IMR-90 (cell line): ENCODE data around the gene ADCY2. TPM values are rescaled to one million over a fixed set of nuclear protein-coding genes. Genes with fewer than 3 reads are reported as not detected.

Experiments used
- ATAC-seq: fragments of 200-7000 bp; cut with Tn5 transposase; 2 replicates; pipeline ENCODE4 v1.9.1; 2020; ENCODE audit warnings: low read depth, mild to moderate bottlenecking, moderate library complexity
- BruUV-seq: library from RNA; stranded (reverse); fragments of 400-500 nt; replicated peaks from 2 replicates; lab custom pipeline; 2021; lab: Mats Ljungman, UMichigan
- CTCF ChIA-PET: fragments of 300-600 bp; formaldehyde crosslinking; extraction: SDS; loops from one replicate; lab custom pipeline; 2021; ENCODE audit warnings: antibody characterized with exemption; lab: Yijun Ruan, JAX
- POLR2A ChIA-PET: fragments of 300-600 bp; sonication (Branson Sonifier 250); formaldehyde crosslinking; loops from one replicate; lab custom pipeline; 2022; ENCODE audit warnings: antibody characterized with exemption; ENCODE audit not compliant: unreplicated experiment; lab: Charles Lee
- DNase-seq: peaks from one replicate; pipeline ENCODE4 v3.0.0; 2013
- H2AFZ ChIP-seq: replicated peaks from 2 replicates; pipeline ENCODE3; 2013; ENCODE audit warnings: low read length, mild to moderate bottlenecking; ENCODE audit not compliant: poor library complexity
- H2AK5ac ChIP-seq: 2 replicates; pipeline ENCODE4 v1.6.1; 2013; ENCODE audit warnings: low read depth, low read length, inconsistent platforms
- H2AK9ac ChIP-seq: replicated peaks from 2 replicates; pipeline ENCODE3; 2013; ENCODE audit warnings: mild to moderate bottlenecking, low read depth, low read length, moderate library complexity; ENCODE audit not compliant: poor library complexity
- H2BK120ac ChIP-seq: 2 replicates; pipeline ENCODE4 v1.6.1; 2013; ENCODE audit warnings: low read depth, low read length, inconsistent platforms
- H2BK15ac ChIP-seq: 3 replicates; pipeline ENCODE4 v1.6.1; 2013; ENCODE audit warnings: low read depth, low read length, inconsistent platforms
- H2BK20ac ChIP-seq: 2 replicates; pipeline ENCODE4 v1.6.1; 2013; ENCODE audit warnings: low read depth, mild to moderate bottlenecking, inconsistent platforms, low read length, moderate library complexity
- H2BK5ac ChIP-seq: 2 replicates; pipeline ENCODE4 v1.6.1; 2013; ENCODE audit warnings: mild to moderate bottlenecking, low read depth, low read length, inconsistent platforms; ENCODE audit not compliant: poor library complexity, severe bottlenecking
- H3K14ac ChIP-seq: replicated peaks from 2 replicates; pipeline ENCODE4 v1.6.1; 2013; ENCODE audit warnings: low read depth, low read length, inconsistent platforms
- H3K18ac ChIP-seq: 2 replicates; pipeline ENCODE4 v1.6.1; 2013; ENCODE audit warnings: low read depth, low read length, control low read depth
- H3K23ac ChIP-seq: 2 replicates; pipeline ENCODE4 v1.6.1; 2013; ENCODE audit warnings: low read depth, low read length, inconsistent platforms
- H3K27ac ChIP-seq: 2 replicates; pipeline ENCODE4 v1.5.1; 2013; ENCODE audit warnings: mild to moderate bottlenecking, control low read depth, low read length; ENCODE audit not compliant: insufficient read depth
- H3K27me3 ChIP-seq: 2 replicates; pipeline ENCODE4 v1.6.1; 2013; ENCODE audit warnings: low read length; ENCODE audit not compliant: control insufficient read depth, insufficient read depth
- H3K36me3 ChIP-seq: 2 replicates; pipeline ENCODE4 v1.6.1; 2013; ENCODE audit warnings: low read length, mixed read lengths; ENCODE audit not compliant: control insufficient read depth, insufficient read depth
- H3K4ac ChIP-seq: 2 replicates; pipeline ENCODE4 v1.6.1; 2013; ENCODE audit warnings: low read depth, low read length, inconsistent platforms
- H3K4me1 ChIP-seq: 2 replicates; pipeline ENCODE4 v1.6.1; 2013; ENCODE audit warnings: low read length, mixed read lengths; ENCODE audit not compliant: control insufficient read depth, insufficient read depth
- H3K4me2 ChIP-seq: 2 replicates; pipeline ENCODE4 v1.6.1; 2013; ENCODE audit warnings: low read depth, mild to moderate bottlenecking, control low read depth, low read length, moderate library complexity
- H3K4me3 ChIP-seq: 2 replicates; pipeline ENCODE4 v1.5.1; 2013; ENCODE audit warnings: low read depth, mild to moderate bottlenecking, control low read depth, low read length, moderate library complexity; ENCODE audit not compliant: insufficient read depth
- H3K56ac ChIP-seq: 2 replicates; pipeline ENCODE4 v1.6.1; 2013; ENCODE audit warnings: low read length, inconsistent platforms; ENCODE audit not compliant: insufficient read depth; ENCODE audit errors: extremely low read depth
- H3K79me1 ChIP-seq, 2 experiments: 2 replicates each; pipeline ENCODE4 v1.6.1; 2013; ENCODE audit warnings: low read length in 2 of 2, inconsistent platforms in 1 of 2, low read depth in 1 of 2
- H3K9ac ChIP-seq: 2 replicates; pipeline ENCODE4 v1.6.1; 2013; ENCODE audit warnings: low read depth, low read length, control low read depth
- H3K9me1 ChIP-seq: 2 replicates; pipeline ENCODE4 v1.6.1; 2013; ENCODE audit warnings: low read length, inconsistent platforms; ENCODE audit not compliant: insufficient read depth
- H3K9me3 ChIP-seq: 2 replicates; pipeline ENCODE4 v1.6.1; 2013; ENCODE audit warnings: low read length; ENCODE audit not compliant: control insufficient read depth, insufficient read depth
- H4K20me1 ChIP-seq: 2 replicates; pipeline ENCODE4 v1.6.1; 2013; ENCODE audit warnings: low read length, inconsistent platforms; ENCODE audit not compliant: insufficient read depth
- H4K5ac ChIP-seq: 2 replicates; pipeline ENCODE4 v1.6.1; 2013; ENCODE audit warnings: mild to moderate bottlenecking, low read depth, low read length, control low read depth
- H4K8ac ChIP-seq, 2 experiments: 2 replicates each; pipeline ENCODE4 v1.6.1; 2013; ENCODE audit warnings: low read depth in 2 of 2, low read length in 2 of 2, control low read depth in 1 of 2, inconsistent platforms in 1 of 2
- H4K91ac ChIP-seq: 2 replicates; pipeline ENCODE4 v1.6.1; 2013; ENCODE audit warnings: low read depth, low read length, inconsistent platforms; ENCODE audit not compliant: insufficient read depth
- ELK1 ChIP-seq: fragments of 150-350 bp; IDR thresholded peaks from 2 replicates; pipeline ENCODE4 v1.6.1; 2016; ENCODE audit warnings: low read depth, mild to moderate bottlenecking, low read length, moderate library complexity, borderline replicate concordance
- MAFK ChIP-seq: IDR thresholded peaks from 2 replicates; pipeline ENCODE4 v1.6.1; 2012; ENCODE audit warnings: low read depth, low read length, improper control_type of control experiment
- WGBS, 2 experiments: methylation state at CpG; one replicate each; pipeline versions ENCODE4 v1.1.5 to v1.1.7; 2013; ENCODE audit warnings: missing lambda C conversion rate in 2 of 2; ENCODE audit not compliant: insufficient read length in 1 of 2; ENCODE audit errors: extremely low coverage in 2 of 2; 5-methylcytosine and 5-hydroxymethylcytosine counted together
- dilution Hi-C: fragments of 300-500 bp; cut with HindIII; formaldehyde crosslinking; loops from one replicate; pipeline ENCODE4 v1.14.3; 2018; ENCODE audit warnings: low sequenced_read_pairs; ENCODE audit not compliant: unreplicated experiment
- in situ Hi-C: fragments of 300-500 bp; cut with MboI; formaldehyde crosslinking; loops from 3 replicates; pipeline ENCODE4 v1.14.3; 2019; ENCODE audit warnings: low sequenced_read_pairs, inconsistent platforms, mixed read lengths
- intact Hi-C: fragments of 100-400 bp; cut with micrococcal nuclease; formaldehyde crosslinking; loops from 2 replicates; pipeline ENCODE4 v1.10.0; 2022
- polyA plus RNA-seq, 3 experiments: library from polyadenylated mRNA; depleted of rRNA; stranded (reverse); fragments of >200 nt; gene quantifications; 2 replicates each; pipeline ENCODE4 v1.2.3, GENCODE V29; 2012; ENCODE audit warnings: low replicate concordance in 1 of 3
- total RNA-seq: library from RNA; depleted of rRNA; stranded (reverse); fragments of >200 nt; gene quantifications from 2 replicates; pipeline ENCODE4 v1.2.3, GENCODE V29; 2012

ADCY2 gene
- total and polyA plus RNA-seq, 2 of the 4 experiments (the other 2 are of a cell fraction): not detected

DNA sequence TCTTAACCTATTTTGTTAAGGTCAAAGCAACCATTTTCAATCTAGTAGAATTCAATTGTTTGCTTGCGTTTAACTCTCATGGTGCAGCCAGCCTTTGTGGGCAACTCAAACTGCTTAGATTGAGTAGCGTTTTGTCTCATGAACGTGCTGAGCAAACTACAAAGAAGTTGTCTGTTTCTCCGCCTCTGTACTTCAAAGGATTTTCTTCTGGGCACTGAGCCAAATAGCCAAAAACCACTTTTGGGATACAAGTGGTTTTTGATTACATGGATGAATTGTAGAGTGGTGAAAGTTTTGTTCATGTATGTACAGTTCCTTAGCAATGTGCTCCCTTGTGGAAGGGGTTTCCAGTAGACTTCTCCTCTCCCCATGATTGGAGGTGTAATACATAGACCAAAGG, 332.1 kb downstream of the ADCY2 start:
- Histone ChIP-seq H3K4me3 (no peak overlapping the region), H3K27ac (no peak overlapping the region), H3K9me3 (no peaks in the 10 kb centered on the region), H4K8ac (no peak overlapping the region), H3K56ac (no peak overlapping the region), H3K36me3 (no peaks in the 10 kb centered on the region), H2BK120ac (no peak overlapping the region), H3K4me2 (no peak overlapping the region), H2AK9ac (no peak overlapping the region), H3K4me1 (no peaks in the 10 kb centered on the region), H4K5ac (no peak overlapping the region), H3K23ac (no peak overlapping the region), H2BK5ac (no peak overlapping the region), H4K20me1 (no peaks in the 10 kb centered on the region), H3K18ac (no peak overlapping the region), H2BK20ac (no peak overlapping the region), H2AFZ (no peak overlapping the region), H3K79me1 (no peaks in the 10 kb centered on the region), H3K9ac (no peak overlapping the region), H2AK5ac (no peak overlapping the region), H4K91ac (no peak overlapping the region), H3K9me1 (no peaks in the 10 kb centered on the region), H2BK15ac (no peak overlapping the region), H3K4ac (no peak overlapping the region), H3K27me3 (no peaks in the 10 kb centered on the region), H3K14ac (no peak overlapping the region)
- ChIA-PET CTCF (no interaction called here), POLR2A (no interaction called here)
- in situ Hi-C loops: no loop called here
- WGBS, 2 experiments: no CpG with 5 or more reads among the region's 4 CpGs
- DNase-seq (no peak), ATAC-seq (no peak)
- TF ChIP-seq MAFK (no peak), ELK1 (no peak)
- intact Hi-C loops: no loop called here
- dilution Hi-C loops: no loop called here
- no TSS peak for BruUV-seq
